Loucy (cell line): ENCODE data around the gene CMKLR1.

Experiments used
- H2AFZ ChIP-seq: fragments of 200-600 bp; sonication (generic); 2 replicates; pipeline ENCODE4 v1.6.0; 2016; ENCODE audit warnings: antibody characterized with exemption, mild to moderate bottlenecking, low read length, moderate library complexity
- H3F3A ChIP-seq: fragments of 200-600 bp; 2 replicates; pipeline ENCODE4 v1.6.0; 2016; ENCODE audit warnings: antibody characterized with exemption, low read depth, mild to moderate bottlenecking
- H3K27me3 ChIP-seq: fragments of 200-600 bp; sonication (generic); 2 replicates; pipeline ENCODE4 v1.6.1; 2014; ENCODE audit warnings: low read length, mild to moderate bottlenecking; ENCODE audit not compliant: insufficient read depth, poor library complexity, severe bottlenecking
- H3K36me3 ChIP-seq: fragments of 200-600 bp; sonication (generic); 2 replicates; pipeline ENCODE4 v1.6.1; 2016; ENCODE audit warnings: low read length; ENCODE audit not compliant: insufficient read depth
- H3K4me1 ChIP-seq: fragments of 200-600 bp; sonication (generic); 2 replicates; pipeline ENCODE4 v1.5.1; 2014; ENCODE audit warnings: low read length, mild to moderate bottlenecking; ENCODE audit not compliant: insufficient read depth, poor library complexity, severe bottlenecking
- H3K4me2 ChIP-seq: fragments of 200-600 bp; sonication (generic); 2 replicates; pipeline ENCODE4 v1.6.0; 2014; ENCODE audit warnings: antibody characterized with exemption, low read length, low read depth, mild to moderate bottlenecking; ENCODE audit not compliant: poor library complexity, severe bottlenecking
- H3K4me3 ChIP-seq: fragments of 200-600 bp; sonication (generic); 2 replicates; pipeline ENCODE4 v1.5.1; 2014; ENCODE audit warnings: low read length, mild to moderate bottlenecking, mixed read lengths; ENCODE audit not compliant: poor library complexity, severe bottlenecking
- H3K79me2 ChIP-seq: fragments of 200-600 bp; sonication (generic); 2 replicates; pipeline ENCODE4 v1.6.1; 2014; ENCODE audit warnings: low read length; ENCODE audit not compliant: insufficient read depth
- H3K9ac ChIP-seq: fragments of 200-600 bp; sonication (generic); 2 replicates; pipeline ENCODE4 v1.6.0; 2014; ENCODE audit warnings: mild to moderate bottlenecking, low read depth, low read length, moderate library complexity; ENCODE audit not compliant: poor library complexity, severe bottlenecking
- H3K9me2 ChIP-seq: fragments of 200-600 bp; sonication (generic); replicated peaks from 2 replicates; pipeline ENCODE4 v1.6.1; 2016; ENCODE audit warnings: low read depth, low read length, mixed read lengths
- H3K9me3 ChIP-seq: fragments of 200-600 bp; sonication (generic); 2 replicates; pipeline ENCODE4 v1.6.1; 2014; ENCODE audit warnings: mild to moderate bottlenecking, antibody characterized with exemption, low read length, low read depth; ENCODE audit not compliant: insufficient read depth
- H4K20me1 ChIP-seq: fragments of 200-600 bp; sonication (generic); 2 replicates; pipeline ENCODE4 v1.6.0; 2014; ENCODE audit warnings: antibody characterized with exemption, low read length, mild to moderate bottlenecking; ENCODE audit not compliant: insufficient read depth, poor library complexity, severe bottlenecking
- CTCF ChIP-seq: fragments of 200-600 bp; sonication (generic); conservative IDR thresholded peaks from 2 replicates; pipeline ENCODE4 v1.5.1; 2014; ENCODE audit warnings: mild to moderate bottlenecking, antibody characterized with exemption, low read length
- EZH2phosphoT487 ChIP-seq: fragments of 200-600 bp; IDR thresholded peaks from 2 replicates; pipeline ENCODE4 v1.6.1; 2018; ENCODE audit warnings: antibody characterized with exemption, mild to moderate bottlenecking, moderate library complexity, borderline replicate concordance

CMKLR1 gene

GRCh38 chr12:108273217-108273616 lies 65.9 kb downstream of the CMKLR1 start:
- H4K20me1 ChIP-seq, result no peaks in the 10 kb centered on the region
- no peaks in the 10 kb centered on the region for H3K4me1 ChIP-seq
- no peaks in the 10 kb centered on the region for H3K79me2 ChIP-seq
- no peak overlapping the region for H3K9ac ChIP-seq
- H3K36me3 ChIP-seq, result no peaks in the 10 kb centered on the region
- no peak overlapping the region for H3K4me2 ChIP-seq
- H3K9me3 ChIP-seq, result no peaks in the 10 kb centered on the region
- TF ChIP-seq EZH2phosphoT487 (no peak), CTCF (no peak)
- H2AFZ ChIP-seq, result no peak overlapping the region
- no peaks in the 10 kb centered on the region for H3F3A ChIP-seq
- no peaks in the 10 kb centered on the region for H3K27me3 ChIP-seq
- no peak overlapping the region for H3K4me3 ChIP-seq
- no peaks in the 10 kb centered on the region for H3K9me2 ChIP-seq

GRCh38 chr12:108271951-108272872 lies 66.9 kb downstream of the CMKLR1 start:
- Histone ChIP-seq H3K79me2 (no peaks in the 10 kb centered on the region), H3K36me3 (no peaks in the 10 kb centered on the region), H3K4me3 (no peak overlapping the region), H3K4me2 (no peak overlapping the region), H3K9me3 (no peaks in the 10 kb centered on the region), H3K27me3 (no peaks in the 10 kb centered on the region), H4K20me1 (no peaks in the 10 kb centered on the region), H3F3A (no peaks in the 10 kb centered on the region), H3K9me2 (no peaks in the 10 kb centered on the region), H3K9ac (no peak overlapping the region), H2AFZ (no peak overlapping the region), H3K4me1 (no peaks in the 10 kb centered on the region)
- TF ChIP-seq CTCF (no peak), EZH2phosphoT487 (no peak)

- no peak overlapping the region for H3K9ac ChIP-seq
- TF ChIP-seq CTCF (no peak), EZH2phosphoT487 (no peak)
Observed at GRCh38 chr12:108270849-108271143, 68.3 kb downstream of the CMKLR1 start.

More at GRCh38 chr12:108270849-108271143, 68.3 kb downstream of the CMKLR1 start:
- no peak overlapping the region for H3K4me3 ChIP-seq
- H3K4me2 ChIP-seq, result no peak overlapping the region
- H3K36me3 ChIP-seq, result no peaks in the 10 kb centered on the region
- H3F3A ChIP-seq, result no peaks in the 10 kb centered on the region
- no peaks in the 10 kb centered on the region for H3K27me3 ChIP-seq
- H3K9me2 ChIP-seq, result no peaks in the 10 kb centered on the region
- no peaks in the 10 kb centered on the region for H3K4me1 ChIP-seq
- H3K9me3 ChIP-seq, result no peaks in the 10 kb centered on the region
- no peaks in the 10 kb centered on the region for H3K79me2 ChIP-seq
- H4K20me1 ChIP-seq, result no peaks in the 10 kb centered on the region
- no peak overlapping the region for H2AFZ ChIP-seq
